H1 (cell line): ENCODE results near the gene NEDD4L. TPM values are rescaled to one million over a fixed set of nuclear protein-coding genes. Genes with fewer than 3 reads are reported as not detected.

Experiments used
- BACH1 ChIP-seq: IDR thresholded peaks from 2 replicates; pipeline ENCODE4 v1.6.1; 2012; ENCODE audit warnings: low read length, improper control_type of control experiment
- CTBP2 ChIP-seq: IDR thresholded peaks from 2 replicates; pipeline ENCODE4 v1.7.0; 2011; ENCODE audit warnings: borderline replicate concordance, mild to moderate bottlenecking, moderate library complexity, mixed read lengths, low read length; ENCODE audit not compliant: insufficient read depth, insufficient read length
- EZH2 ChIP-seq: fragments of 200-600 bp; sonication (generic); IDR thresholded peaks from 2 replicates; pipeline ENCODE4 v1.7.1; 2012; ENCODE audit warnings: low read depth, mild to moderate bottlenecking, moderate library complexity, low read length, inconsistent platforms; ENCODE audit not compliant: severe bottlenecking
- SP4 ChIP-seq: IDR thresholded peaks from 2 replicates; pipeline ENCODE4 v1.6.1; 2012; ENCODE audit warnings: low read length, inconsistent platforms
- polyA plus RNA-seq, 7 experiments: library from polyadenylated mRNA; depleted of rRNA in 3 of 7; stranded (reverse) in 5 of 7; unstranded in 2 of 7; fragments of >200 nt in 5 of 7; fragments of 200-250 nt in 2 of 7; gene quantifications; 1 replicate in 5 of 7; 2 replicates in 1 of 7; 4 replicates in 1 of 7; pipeline versions ENCODE4 v1.2.1 to v1.2.3, GENCODE V29; 2011 to 2013; ENCODE audit warnings: missing spikeins in 2 of 7, mixed read lengths in 2 of 7
- total RNA-seq: library from RNA; stranded (reverse); fragmentation: NEBNext Ultra II Directional; extraction: Animal tissue kit (Norgen Biotek cat#: 25700); gene quantifications from 2 replicates; pipeline ENCODE4 v1.2.1, GENCODE V29; 2021

NEDD4L gene
- total and polyA plus RNA-seq, 2 of the 8 experiments (the other 6 are each of a cell fraction or from before 2014, with no cell fraction given), result 37.3 to 69.8 TPM

GRCh38 chr18:58037163-58037562, 6.9 kb upstream of the NEDD4L start (continued):
- TF ChIP-seq CTBP2 (no peak), EZH2 (no peak), SP4 (no peak), BACH1 (no peak)
